VCaP (cell line): ENCODE results near the gene PCP4L1.

Source experiments
- H3K27ac ChIP-seq: fragments of 450-650 bp; 2 replicates; pipeline ENCODE4 v1.5.1; 2017
- CTCF ChIP-seq: fragments of 450-650 bp; conservative IDR thresholded peaks from 2 replicates; pipeline ENCODE4 v1.5.1; 2017; ENCODE audit warnings: mild to moderate bottlenecking, moderate library complexity

PCP4L1 gene

GRCh38 chr1:161285521-161285920 lies 27.0 kb downstream of the PCP4L1 start:
- no peak overlapping the region for H3K27ac ChIP-seq
- TF ChIP-seq CTCF: 0 out of 2 replicates have a peak, but pooled peaks have one; percentile 12

- no peak overlapping the region for H3K27ac ChIP-seq
- no peak for TF ChIP-seq CTCF
These were observed 29.0 kb downstream of the PCP4L1 start for GRCh38 chr1:161287482-161288054.

- no peak for TF ChIP-seq CTCF
- H3K27ac ChIP-seq: no peak overlapping the region
These were observed 32.2 kb downstream of the PCP4L1 start for GRCh38 chr1:161290779-161291178.

- H3K27ac ChIP-seq: no peak overlapping the region
These were observed 38.9 kb downstream of the PCP4L1 start for GRCh38 chr1:161297415-161297814.

DNA sequence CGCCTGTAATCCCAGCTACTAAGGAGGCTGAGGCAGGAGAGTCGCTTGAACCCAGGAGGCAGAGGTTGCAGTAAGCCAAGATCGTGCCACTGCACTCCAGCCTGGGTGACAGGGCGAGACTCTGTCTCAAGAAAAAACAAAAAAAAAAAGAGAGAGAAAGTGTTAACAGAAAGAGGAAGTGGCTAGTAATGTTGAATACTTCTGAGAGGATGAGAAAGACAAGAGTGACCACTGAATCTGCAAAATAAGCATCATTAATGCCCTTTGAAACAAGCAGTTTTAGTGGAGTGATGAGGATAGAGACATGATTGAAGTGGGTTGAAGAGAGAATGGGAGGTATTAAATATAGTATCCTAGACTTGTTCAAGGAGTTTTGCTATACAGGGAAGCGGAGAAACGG lies 39.6 kb downstream of the PCP4L1 start:
- TF ChIP-seq CTCF: no peak
- no peak overlapping the region for H3K27ac ChIP-seq

More at GRCh38 chr1:161297415-161297814, 38.9 kb downstream of the PCP4L1 start:
- TF ChIP-seq CTCF: no peak

DNA sequence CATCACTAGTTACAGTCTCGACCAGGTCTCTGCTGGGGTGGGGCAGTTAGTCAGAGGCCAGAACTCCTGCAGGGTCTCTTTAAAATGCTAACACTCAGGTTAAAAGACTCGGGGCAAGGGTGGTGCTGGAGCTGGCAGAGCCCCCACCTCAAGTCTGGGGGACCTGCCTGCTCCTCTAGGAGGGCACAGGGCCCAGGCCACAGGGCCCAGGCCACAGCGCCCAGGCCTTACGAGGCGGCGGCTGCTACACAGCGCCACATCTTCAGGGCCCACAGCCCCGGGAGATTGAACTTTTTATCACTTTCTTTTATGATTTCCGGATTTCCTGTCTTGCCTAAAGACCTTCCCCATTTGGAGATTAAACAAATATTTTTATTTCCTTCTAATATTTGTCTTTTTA lies 40.8 kb downstream of the PCP4L1 start:
- H3K27ac ChIP-seq: peak overlapping the region; percentile 70
- 0 out of 2 replicates have a peak, but pooled peaks have one; percentile 10 for TF ChIP-seq CTCF

DNA sequence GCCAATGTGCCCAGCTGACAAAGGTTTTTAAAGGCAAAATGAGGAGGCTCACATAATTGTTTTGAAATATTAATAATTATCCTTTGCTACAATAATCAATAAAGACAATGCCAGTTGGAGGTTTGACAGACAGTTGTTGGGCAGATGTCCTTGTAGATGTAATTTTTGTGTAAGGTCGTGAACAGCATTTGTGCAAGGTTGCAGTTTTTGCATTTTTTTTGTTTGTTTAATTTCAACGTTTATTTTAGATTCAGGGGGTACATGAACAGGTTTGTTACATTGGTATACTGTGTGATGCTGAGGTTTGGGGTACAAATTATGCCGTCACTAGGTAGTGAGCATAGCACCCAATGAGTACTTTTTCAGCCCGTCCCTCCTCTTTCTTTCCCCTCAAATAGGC lies 41.9 kb downstream of the PCP4L1 start:
- TF ChIP-seq CTCF: no peak
- peak overlapping the region; percentile 70 for H3K27ac ChIP-seq
